ENCODE measurements around the gene ATP5PO.

GRCh38 chr21:33899199-33899598, 16.4 kb downstream of the ATP5PO start:
- no peak for TF ChIP-seq SIN3A (IDR thresholded peaks at IDR 0.05; ENCODE audit: borderline replicate concordance, insufficient read depth, low read depth, low read length)
- TF ChIP-seq CTCF (IDR thresholded peaks at IDR 0.05) = no peak
